NCI-H2081 (cell line): ENCODE measurements around the gene AKR1D1.
"Not testable (repeated sequence)": the region's sequence is repeated elsewhere in the genome, so short reads cannot be mapped to it uniquely, and the experiment has no call there.

ENCODE experiments used
- DNase-seq, 2 experiments: peaks; one replicate each; lab custom pipeline; 2025; lab: John Stamatoyannopoulos, UW

The AKR1D1 gene

GRCh38 chr7:138074121-138074520 is 2.1 kb upstream of the AKR1D1 start:
- no peak for DNase-seq

- DNase-seq = no peak
Observed at GRCh38 chr7:138074540-138074939, 1.7 kb upstream of the AKR1D1 start.

- no peak for DNase-seq
Observed at GRCh38 chr7:138075350-138075749, 909 bp upstream of the AKR1D1 start.

- DNase-seq = not testable (repeated sequence)
Observed at GRCh38 chr7:138075786-138076185, 473 bp upstream of the AKR1D1 start.

- DNase-seq = no peak
Observed at GRCh38 chr7:138077809-138078208, 1.6 kb downstream of the AKR1D1 start.

- DNase-seq = no peak
Observed at GRCh38 chr7:138079137-138079536, 2.9 kb downstream of the AKR1D1 start.

GRCh38 chr7:138081868-138082267 is 5.6 kb downstream of the AKR1D1 start:
- DNase-seq = no peak

- no peak for DNase-seq
Observed at GRCh38 chr7:138083859-138084258, 7.6 kb downstream of the AKR1D1 start.

- no peak for DNase-seq
Observed at GRCh38 chr7:138086563-138087270, 10.5 kb downstream of the AKR1D1 start.

- DNase-seq = peak in 1 of 2 experiments; percentile 58
Observed at GRCh38 chr7:138089080-138089901, 13.0 kb downstream of the AKR1D1 start.

- no peak for DNase-seq
Observed at GRCh38 chr7:138091032-138091431, 14.8 kb downstream of the AKR1D1 start.

GRCh38 chr7:138091840-138092239 is 15.6 kb downstream of the AKR1D1 start:
- DNase-seq = not testable (repeated sequence)

- peak; percentile 56 to 70 for DNase-seq
Observed at GRCh38 chr7:138092486-138093028, 16.3 kb downstream of the AKR1D1 start.

- no peak for DNase-seq
Observed at GRCh38 chr7:138095972-138096935, 20.0 kb downstream of the AKR1D1 start.

- peak in 1 of 2 experiments; percentile 16 for DNase-seq
Observed at GRCh38 chr7:138097064-138097741, 20.9 kb downstream of the AKR1D1 start.

GRCh38 chr7:138099813-138100212 is 23.6 kb downstream of the AKR1D1 start:
- no peak for DNase-seq

- no peak for DNase-seq
Observed at GRCh38 chr7:138105221-138105620, 29.0 kb downstream of the AKR1D1 start.

GRCh38 chr7:138115047-138115446 is 38.8 kb downstream of the AKR1D1 start:
- no peak for DNase-seq

- no peak for DNase-seq
Observed at GRCh38 chr7:138116141-138116540, 39.9 kb downstream of the AKR1D1 start.

- DNase-seq = no peak
Observed at GRCh38 chr7:138116892-138117291, 40.6 kb downstream of the AKR1D1 start.

- no peak for DNase-seq
Observed at GRCh38 chr7:138120140-138120827, 44.0 kb downstream of the AKR1D1 start.
